HG03045 (cell line): Measurements from ENCODE around the gene DPH3.

Source experiments
- ATAC-seq: cut with Tn5 transposase; IDR thresholded peaks from one replicate; pipeline ENCODE4 v1.9.1; 2021; ENCODE audit warnings: mild to moderate bottlenecking, moderate library complexity; ENCODE audit not compliant: unreplicated experiment

DPH3 gene

GRCh38 chr3:16257309-16257708, 7.4 kb downstream of the DPH3 start:
- ATAC-seq = no peak

DNA sequence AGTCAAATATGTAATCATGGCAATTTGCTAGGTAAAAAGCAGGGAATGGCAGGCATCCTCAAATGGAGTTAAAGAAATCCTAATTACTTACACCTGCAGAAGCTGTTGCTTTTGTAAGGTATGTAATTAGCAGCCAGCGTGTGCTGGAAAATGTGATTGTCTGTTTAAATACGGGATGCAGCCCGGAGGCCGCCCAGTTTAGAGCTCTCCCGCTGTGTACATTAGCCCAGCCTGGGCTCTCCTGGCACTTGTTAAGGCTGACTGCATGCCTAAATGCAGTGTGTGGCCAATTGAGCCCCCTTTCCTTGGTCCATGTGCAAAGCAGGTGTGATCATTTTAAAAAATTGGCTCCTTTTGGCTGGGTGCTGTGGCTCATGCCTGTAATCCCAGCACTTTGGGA, 9.0 kb downstream of the DPH3 start:
- ATAC-seq = no peak

- ATAC-seq = no peak
Observed at GRCh38 chr3:16255326-16255725, 9.4 kb downstream of the DPH3 start.

DNA sequence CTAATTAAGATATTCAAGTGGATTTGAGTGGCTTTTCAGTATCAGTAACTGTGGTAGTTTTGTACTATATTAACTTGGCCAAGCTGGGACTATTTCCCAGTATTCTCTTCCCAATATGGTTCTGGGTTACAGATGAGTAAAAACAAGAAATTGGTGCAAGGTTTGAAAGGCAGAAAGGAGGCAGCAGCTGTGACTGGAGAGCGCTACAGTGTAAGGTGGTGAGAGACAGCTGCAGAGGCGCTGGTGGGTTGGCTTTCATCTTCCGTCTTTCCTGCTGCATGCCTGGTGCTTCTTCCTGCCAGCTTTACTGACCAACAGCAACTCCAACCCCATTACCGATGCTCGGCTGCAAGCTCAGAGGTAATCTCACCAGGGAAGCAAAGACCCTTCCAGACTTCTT, 9.8 kb downstream of the DPH3 start:
- no peak for ATAC-seq

DNA sequence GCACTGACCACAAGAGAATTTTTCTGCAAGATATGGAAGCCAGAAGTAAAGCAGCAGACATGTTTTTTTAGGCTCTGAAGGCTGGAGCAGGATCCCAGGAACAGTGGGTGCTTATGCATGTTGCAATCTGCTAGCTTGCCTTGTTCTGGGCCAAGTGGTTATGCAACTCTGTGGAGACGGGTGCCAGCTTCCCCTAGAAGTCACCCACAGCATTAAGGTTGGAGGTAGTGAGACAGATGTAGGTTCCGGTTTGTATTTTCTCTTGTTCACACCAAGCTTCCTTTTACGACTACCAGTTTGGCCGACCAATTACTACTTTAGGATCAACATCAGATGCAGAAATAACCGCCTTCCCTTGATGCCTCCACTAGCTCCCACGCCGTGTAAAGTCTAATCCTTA, 11.1 kb downstream of the DPH3 start:
- no peak for ATAC-seq

- ATAC-seq = no peak
Observed at GRCh38 chr3:16252988-16253387, 11.8 kb downstream of the DPH3 start.

DNA sequence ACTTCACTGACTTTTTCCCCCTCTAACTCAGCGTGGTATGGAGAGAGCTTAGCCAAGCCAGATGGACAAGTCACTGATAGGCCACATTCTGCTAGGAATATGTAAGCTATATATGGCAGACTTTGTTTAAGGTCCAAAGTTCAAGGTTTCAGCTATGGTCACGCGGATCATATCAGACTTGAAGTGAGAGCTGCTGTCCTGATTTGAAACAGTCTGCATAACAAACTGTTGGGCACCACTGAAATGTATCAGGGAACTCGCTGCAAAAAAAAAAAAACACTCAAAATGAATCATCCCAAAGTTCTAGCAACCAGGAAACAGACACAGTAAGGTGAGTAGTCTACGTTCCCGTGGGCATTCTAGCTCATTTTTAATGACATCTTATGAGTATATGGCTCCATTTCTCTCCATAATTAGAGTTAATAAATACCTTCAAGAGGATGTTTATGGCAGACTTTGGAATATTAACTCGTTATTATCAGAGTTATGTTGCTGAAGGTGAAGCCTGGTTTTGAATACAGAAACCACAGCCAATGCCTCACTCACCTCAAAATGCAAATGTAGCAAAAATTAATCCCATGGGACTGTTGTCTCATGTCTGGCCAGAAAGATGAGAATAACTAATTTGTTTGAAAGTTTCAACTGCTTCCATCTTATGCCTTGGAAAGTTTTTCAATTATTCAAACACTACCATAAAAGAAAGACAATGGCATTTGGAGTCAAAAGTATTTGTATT, 12.3 kb downstream of the DPH3 start:
- no peak for ATAC-seq

- ATAC-seq = no peak
Observed at GRCh38 chr3:16251316-16252085, 13.2 kb downstream of the DPH3 start.

DNA sequence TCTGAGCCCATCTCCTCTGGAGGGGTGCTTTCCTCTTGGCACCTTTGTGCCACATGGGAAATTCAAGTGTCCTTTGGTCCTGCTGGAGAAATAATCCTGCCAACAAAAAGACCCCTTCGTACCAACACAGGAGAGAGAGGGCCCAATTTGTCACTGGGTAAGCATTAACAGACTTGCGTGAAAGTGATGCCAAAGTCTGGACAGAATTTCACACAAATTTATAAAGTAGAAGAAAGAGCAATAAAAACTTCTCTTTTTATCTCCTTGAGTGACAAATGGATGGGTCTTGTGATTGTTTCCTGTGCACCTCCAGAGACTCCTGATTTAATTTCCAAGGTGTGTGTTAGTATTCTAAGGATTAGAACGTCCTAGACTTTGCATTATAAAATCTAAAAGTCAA, 14.9 kb downstream of the DPH3 start:
- ATAC-seq = no peak

DNA sequence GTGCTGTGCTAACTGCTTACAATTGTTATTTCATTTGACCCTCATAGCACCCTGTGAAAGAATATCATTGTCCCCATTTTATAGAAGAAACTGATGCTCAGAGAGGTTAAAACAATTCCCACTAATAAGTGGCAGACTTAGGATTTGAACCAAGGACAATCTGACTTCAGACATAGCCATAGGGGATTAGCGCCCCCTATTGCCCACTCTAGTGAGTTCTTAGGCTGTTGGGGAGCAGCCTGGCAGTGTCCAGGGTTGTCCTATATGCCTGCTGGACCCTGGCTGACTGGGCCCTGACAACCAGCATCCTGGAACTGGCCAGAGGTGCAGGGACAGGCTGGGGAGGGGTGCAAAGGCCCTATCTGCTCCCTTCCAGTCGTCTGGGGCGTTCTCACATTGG, 15.4 kb downstream of the DPH3 start:
- ATAC-seq = no peak

GRCh38 chr3:16248556-16248955, 16.2 kb downstream of the DPH3 start:
- no peak for ATAC-seq

- ATAC-seq = peak; percentile 75
Observed at GRCh38 chr3:16247282-16248061, 17.3 kb downstream of the DPH3 start.

DNA sequence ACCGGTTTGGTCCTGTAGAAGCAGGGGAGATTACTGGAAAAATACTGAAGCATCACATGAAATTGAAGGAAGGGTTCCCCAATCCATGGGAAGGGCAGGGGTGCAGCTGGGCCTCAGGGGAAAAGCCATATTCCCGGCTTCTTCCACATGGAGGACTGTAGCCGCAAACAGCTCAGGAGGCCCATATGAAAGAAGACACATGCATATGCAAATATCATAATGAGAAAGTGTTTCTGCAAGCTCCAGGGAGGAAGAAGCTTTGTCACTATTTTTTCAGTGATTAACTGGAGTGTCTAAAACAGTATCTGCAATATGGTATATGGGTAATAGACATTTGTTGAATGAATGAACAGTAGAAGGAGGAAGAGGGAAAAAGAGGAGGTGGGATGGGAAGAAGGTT, 19.1 kb downstream of the DPH3 start:
- no peak for ATAC-seq

DNA sequence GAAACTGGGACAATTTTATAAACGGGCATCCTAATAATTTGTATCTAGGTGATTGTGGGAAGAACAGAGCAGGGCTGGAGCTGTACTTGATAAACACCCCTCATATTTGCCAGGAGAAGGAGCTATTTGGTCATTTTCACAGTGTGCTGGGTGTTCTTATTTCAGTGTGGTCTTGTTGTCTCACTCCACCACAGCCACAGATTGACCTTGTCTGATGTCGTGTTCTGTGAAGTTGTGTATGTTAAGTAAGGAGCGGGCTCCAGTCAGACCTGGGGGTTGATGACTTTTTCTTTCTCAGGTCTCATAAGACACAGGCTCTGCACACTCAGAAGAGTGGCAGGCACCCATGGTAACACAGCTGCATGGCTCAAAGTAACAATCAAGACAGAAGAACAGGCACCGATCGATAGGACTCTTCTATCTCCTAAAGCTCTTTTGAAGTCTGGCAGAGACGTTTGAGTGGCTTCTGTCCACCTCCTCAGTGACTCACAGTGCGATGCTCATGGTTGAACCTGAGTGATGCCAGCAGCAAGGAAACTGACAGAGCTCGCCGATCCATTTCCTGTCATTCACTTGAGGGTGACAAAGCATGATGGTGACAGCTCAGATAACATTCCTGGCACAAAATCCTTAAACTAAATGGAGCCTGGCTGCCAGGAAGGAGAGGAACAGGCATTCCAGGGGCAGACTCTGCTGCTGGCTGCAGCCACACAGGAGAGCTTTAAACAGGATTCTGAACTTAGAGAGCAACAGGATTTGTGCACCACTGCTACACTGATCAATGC, 20.8 kb downstream of the DPH3 start:
- no peak for ATAC-seq

DNA sequence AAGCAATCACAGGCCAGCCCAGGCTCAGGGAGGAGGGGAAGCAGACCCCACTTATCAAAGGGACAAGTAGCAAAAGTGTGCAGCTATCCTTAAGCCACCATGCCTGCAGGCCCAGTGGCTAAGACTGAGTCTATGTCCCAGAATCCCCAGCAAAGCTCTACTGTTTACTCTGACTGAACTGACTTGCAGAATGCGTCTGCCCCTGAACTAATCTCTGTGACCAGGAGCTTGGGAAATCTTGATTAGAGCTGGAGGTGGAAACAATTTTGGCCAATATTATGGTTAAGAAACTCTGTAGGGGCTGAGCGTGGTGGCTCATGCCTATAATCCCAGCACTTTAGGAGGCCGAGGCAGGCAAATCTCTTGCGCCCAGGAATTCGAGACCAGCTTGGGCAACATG, 22.6 kb downstream of the DPH3 start:
- ATAC-seq = no peak

DNA sequence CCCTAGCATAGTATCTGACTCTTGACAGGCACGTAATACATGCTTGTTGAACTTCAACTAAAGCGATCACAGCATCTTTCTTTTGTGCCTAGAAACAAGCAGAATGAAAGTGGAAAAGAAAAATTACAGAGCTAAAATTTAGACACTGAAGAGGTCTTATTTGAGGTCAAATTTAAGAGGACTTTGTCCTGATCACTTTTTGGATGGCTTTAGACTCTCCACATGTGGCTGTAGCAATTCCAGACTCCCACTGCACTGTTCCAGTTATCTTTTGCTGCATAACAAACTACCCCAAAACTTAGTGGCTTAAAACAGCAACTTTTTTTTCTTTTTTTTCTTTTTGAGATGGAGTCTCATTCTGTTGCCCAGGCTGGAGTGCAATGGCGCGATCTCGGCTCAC, 23.5 kb downstream of the DPH3 start:
- ATAC-seq = no peak

GRCh38 chr3:16240229-16241023, 24.3 kb downstream of the DPH3 start:
- ATAC-seq = no peak

DNA sequence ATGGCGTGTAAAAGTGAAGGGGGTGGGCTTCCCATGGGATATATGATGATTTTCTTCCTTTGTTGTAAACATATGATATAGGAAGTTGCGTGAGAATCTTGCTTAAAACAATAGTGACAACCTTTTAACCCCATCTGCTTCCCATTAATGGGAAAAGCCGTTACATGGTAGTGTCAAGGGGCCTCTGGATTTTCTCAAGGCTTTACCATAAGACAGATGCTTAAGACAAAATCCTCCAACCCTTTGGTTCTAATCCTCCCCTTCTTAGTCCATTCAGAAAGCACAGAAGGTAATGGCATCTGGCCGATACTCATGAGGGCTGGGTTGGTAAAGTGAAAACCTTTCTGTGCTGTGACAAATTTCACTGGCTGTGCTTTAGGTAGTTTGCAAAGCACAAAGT, 25.0 kb downstream of the DPH3 start:
- no peak for ATAC-seq

- ATAC-seq = no peak
Observed at GRCh38 chr3:16239086-16239770, 25.5 kb downstream of the DPH3 start.
